Hepatocyte (in vitro differentiated cells): ENCODE measurements around the gene ATXN1.

Source experiments
- CTCF ChIP-seq: fragments of 200-600 bp; sonication (generic); IDR thresholded peaks from 2 replicates; pipeline ENCODE4 v1.5.1; 2016; ENCODE audit warnings: antibody characterized with exemption, mild to moderate bottlenecking; ENCODE audit not compliant: poor library complexity
- EZH2 ChIP-seq: fragments of 200-600 bp; sonication (generic); IDR thresholded peaks from 2 replicates; pipeline ENCODE4 v1.6.1; 2016; ENCODE audit warnings: antibody characterized with exemption, mild to moderate bottlenecking, borderline replicate concordance

GRCh38 chr6:16349544-16349943, 411.7 kb downstream of the ATXN1 start:
- no peak for TF ChIP-seq EZH2
- no peak for TF ChIP-seq CTCF
